Smooth muscle cell of the brain vasculature (primary cell): ENCODE data around the gene REL.
"Not testable (repeated sequence)": the region's sequence is repeated elsewhere in the genome, so short reads cannot be mapped to it uniquely, and the experiment has no call there.

Experiments
- DNase-seq: peaks from one replicate; pipeline ENCODE4 v3.0.0-alpha.2; 2012; ENCODE audit warnings: low read depth, low spot score

The REL gene

DNA sequence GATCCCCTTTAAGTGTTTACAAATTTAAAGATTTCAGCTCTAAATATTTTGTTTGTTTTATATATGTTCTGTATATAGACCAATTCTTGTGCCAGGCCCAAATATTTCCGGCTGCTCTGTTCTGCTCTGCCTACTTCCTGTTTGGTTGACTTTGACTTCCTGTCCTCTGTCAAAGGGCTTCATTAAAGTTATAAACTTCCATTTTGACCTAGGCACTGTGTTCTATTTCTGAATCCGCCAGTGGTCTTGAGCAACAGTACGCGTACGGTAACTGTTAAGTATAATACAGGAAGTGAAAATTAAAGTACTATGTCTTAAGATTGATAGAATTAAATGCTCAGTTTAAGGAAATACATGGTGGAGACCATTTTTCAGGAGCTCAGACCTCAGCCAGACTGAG is 13.5 kb upstream of the REL start:
- no peak for DNase-seq

DNA sequence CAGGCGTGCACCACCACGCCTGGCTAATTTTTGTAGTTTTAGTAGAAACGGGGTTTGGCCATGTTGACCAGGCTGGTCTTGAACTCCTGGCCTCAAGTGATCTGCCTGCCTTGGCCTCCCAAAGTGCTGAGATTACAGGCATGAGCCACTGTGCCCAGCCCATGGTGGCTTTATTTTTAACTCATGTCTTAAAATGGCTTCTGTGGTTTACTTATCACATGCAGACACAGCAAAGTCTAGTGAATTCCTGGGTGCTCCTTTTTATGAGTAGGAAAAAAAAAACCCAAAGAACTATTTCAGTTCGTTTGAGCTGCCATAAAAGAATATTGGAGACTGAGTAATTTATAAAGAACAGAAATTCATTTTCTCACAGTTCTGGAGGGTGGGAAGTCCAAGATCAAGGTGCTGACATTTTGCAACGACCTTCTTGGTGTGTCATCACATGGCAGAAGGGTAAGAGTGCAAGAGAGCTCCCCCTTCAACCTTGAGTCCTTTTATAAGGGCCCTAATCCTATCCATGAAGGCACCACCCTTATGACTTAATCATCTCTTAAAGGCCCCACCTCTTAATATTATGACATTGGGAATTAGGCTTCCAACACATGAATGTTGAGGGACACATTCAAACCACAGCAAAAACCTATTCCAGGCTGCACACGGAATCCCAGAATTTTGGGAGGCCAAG is 12.6 kb upstream of the REL start:
- no peak for DNase-seq

DNA sequence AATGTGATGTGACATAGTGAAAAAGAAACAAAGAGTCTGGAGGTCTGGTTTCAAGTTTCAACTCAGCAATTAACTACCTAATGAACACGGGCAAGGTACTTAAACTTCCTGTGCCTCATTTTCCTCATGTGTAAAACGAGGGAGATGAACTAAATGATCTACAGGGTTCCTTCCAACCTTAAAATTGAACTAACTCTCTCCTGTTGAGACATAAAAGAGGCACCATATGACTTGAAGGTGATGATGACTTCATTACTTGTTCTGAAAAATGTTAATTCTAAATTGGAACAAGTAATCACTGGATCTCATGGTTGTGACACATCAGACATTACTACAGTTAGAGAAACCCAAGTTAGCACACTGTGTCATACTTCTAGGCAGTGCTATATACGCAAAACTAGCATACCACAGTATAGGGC is 8.9 kb upstream of the REL start:
- DNase-seq: no peak

DNA sequence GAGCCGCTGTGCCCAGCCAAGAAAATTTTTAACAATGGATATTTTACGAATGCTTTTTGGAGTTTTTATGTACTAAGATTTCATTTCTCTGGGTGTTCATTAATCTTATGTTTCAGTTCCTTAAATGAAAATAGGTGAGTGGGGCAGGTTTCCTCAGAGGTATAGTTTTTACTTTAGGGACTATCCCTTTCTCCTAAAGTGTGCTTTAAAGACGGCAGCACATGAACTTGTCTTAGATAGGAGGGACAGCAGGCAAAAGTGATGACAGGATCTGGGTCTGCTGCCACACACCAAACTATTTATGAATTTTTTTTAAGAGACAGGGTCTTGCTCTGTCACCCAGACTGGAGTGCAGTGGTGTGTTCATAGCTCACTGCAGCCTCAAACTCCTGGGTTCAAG is 8.0 kb upstream of the REL start:
- DNase-seq: no peak

DNA sequence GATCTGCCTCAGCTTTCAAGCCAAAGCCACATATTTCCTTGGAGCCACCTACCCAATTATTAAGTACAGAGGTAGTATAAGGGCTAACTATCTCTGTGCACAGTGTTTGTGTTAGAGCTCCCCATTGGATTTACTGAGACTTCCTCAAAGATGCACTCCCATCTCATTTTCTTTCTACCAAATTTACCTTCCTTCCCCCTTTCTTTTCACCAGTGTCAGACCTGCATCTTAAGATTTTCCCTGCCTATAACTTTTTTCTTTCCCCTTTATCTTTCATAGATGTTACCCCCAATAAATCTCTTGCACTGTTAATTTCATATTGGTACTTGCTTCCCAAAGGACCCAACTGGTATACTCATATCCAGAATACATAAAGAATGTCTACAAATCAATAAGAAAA is 5.9 kb upstream of the REL start:
- no peak for DNase-seq

DNA sequence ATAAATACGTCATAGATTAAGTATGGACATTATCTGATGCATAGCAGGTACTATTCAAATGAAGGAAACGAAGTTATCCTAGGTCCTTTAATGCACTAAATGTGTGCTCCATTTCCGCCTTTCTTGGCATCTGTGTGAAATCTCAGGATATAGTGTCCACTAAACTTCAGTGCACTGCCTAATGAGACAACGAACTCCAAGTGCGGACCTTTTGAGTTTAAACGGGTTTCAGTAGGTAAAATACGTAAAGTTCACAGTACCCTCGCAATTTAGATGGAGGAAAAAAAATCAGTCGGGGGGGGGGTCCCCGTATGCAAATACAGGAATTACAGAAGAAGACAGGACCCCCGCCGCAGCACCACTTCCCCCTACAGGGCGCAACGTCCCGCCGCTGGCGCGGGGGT is 729 bp upstream of the REL start:
- peak; percentile 13 for DNase-seq

DNA sequence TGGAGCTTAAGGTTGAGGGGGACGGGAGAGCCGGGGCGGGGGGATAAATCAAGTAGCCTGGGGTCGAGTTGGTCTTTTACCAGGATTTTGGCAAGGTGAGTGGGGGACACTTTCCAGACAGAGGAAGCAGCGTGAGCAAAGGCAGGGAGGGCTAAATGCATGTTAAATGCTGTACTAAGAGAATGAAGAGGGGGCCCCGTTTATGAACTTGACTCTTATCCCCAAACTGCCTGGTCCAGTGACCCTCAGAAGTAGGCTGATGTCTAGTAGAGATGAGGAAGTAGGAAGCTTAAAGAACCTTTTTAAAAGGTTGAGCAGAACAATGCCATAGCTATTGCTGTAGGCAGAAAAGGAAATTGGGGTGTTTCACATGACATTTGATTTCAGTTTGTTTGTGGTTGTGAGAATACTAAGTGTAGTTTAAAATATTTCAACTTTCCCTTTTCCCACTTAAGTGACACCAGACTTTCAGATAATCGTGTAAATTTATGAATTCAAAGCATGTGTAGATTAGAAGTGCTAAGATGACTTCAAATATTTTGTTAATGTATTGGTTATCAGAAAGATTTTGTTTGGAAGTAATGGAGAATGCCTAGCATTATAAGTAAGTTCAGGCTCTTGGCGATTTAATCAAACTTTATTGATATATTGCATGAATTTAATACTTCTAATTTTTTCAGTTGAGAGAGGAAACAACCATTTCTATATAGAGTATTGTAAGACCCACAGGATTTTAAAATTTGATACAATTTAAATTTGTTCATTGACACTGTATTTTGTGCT is 1.8 kb downstream of the REL start:
- no peak for DNase-seq

DNA sequence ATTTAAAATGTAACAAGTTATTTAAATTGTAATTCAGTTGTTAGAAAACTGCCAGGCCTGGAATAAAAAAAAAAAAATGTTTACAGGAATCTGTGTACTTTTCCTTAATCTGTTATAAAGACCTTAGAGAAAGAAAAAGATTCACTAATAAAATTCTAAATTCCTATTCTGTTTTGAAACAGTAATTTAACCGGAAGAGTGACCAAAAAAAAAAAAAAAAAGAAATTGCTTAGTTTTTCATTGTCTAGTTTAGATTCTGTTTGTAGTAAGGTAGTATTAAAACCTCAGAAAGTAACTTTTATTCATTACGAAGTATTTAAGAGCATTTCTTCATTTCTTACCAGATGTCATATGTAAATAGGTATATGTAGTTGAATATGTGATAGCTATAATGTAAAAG is 2.5 kb downstream of the REL start:
- no peak for DNase-seq

DNA sequence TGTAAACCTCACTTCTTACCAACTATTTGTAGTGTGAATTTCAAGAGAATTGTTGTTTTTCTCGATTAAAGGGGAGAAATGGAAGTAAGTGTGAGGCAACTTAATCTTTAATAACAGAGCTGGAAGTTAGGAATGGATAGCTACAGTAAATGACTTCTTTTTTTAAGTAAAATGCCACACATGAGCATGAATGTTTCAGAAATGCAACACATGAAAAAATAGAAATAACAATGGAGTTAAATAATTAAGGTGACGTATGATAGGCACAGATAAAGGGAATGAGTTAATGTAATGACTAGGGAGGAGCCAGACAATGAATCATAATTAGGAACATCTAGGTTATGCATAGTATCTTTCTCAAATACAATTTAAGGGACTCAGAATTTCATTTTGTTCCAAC is 3.4 kb downstream of the REL start:
- no peak for DNase-seq

DNA sequence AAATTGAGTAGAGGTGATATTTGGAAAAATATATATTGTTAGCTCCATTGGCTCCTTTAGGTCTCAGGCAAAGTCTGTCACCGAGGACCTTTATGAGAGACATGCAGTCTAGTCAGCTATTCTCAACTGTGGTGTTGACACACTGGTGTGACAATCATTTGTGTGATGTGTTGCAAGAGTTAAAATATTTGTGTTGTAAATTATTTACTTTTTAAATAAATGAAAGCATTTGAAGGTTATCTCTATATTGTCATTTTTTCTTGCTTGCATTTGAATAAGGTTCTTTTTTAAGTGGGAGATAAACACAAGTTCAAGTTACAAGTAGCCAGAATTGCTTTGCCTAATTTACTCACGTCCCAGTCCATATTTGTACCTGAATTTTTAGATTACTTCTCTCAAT is 4.3 kb downstream of the REL start:
- no peak for DNase-seq

DNA sequence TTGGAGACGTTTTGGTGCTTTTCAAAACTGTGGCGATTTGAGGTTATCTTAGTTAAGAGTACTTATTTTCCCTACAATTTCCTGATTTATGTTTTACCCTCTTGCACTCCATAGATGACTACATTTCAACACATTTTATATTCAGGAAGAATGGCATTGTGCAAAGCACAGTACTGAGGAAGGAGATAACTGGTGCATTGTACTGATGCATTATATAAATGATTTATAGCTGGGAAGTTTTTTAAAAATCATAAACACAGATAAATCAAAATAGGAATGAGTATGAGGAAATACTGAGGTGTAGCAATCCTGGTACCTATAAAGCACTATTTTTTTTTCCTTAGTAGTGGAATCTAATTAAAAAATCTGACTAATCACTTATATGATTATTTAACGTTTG is 5.6 kb downstream of the REL start:
- DNase-seq: no peak

DNA sequence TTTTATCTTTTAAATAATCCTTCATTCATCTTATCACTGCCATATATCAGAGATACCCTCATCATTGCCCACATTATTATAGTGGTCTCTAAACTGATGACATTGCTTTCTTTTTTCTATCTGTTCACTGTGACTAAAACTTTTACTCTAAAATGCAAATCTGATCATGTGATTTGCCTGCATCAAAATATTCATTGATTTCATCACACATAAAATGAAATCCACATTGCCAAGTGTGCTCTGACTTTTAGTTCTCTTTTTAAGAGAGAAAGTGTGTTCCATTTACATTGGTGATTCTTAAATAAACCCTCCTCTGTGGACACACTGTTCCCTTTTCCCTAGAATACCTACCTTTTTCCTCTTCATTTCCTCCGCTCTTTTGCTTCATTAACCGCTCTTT is 7.5 kb downstream of the REL start:
- no peak for DNase-seq

DNA sequence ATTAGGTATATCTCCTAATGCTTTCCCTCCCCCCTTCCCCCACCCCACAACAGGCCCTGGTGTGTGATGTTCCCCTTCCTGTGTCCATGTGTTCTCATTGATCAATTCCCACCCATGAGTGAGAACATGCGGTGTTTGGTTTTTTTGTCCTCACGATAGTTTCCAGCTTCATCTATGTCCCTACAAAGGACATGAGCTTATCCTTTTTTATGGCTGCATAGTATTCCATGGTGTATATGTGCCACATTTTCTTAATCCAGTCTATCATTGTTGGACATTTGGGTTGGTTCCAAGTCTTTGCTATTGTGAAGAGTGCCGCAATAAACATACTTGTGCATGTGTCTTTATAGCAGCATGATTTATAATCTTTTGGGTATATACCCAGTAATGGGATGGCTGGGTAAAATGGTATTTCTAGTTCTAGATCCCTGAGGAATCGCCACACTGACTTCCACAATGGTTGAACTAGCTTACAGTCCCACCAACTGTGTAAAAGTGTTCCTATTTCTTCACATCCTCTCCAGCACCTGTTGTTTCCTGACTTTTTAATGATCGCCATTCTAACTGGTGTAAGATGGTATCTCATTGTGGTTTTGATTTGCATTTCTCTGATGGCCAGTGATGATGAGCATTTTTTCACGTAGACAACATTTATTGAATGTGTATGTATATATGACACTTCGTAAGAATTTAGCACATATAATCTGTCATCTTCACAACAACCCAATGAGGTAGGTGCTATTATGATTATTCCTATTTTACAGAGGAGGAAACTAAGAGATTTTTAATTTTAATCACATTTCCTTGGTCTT is 8.4 kb downstream of the REL start:
- not testable (repeated sequence) for DNase-seq

DNA sequence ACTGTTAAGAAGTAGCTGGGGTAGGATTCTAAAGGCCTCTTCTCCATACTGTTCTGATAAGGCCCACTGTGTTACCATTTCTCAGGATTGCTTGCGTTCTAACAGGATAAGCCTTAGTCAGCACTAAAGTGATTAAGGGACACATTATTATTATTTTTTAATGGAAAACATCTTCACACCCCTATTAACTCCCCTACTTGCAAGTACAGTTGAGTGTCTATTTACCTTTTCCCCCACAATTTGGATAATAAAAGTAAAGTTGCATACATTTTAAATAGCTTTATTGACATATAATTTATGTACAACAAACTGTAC is 9.0 kb downstream of the REL start:
- no peak for DNase-seq

DNA sequence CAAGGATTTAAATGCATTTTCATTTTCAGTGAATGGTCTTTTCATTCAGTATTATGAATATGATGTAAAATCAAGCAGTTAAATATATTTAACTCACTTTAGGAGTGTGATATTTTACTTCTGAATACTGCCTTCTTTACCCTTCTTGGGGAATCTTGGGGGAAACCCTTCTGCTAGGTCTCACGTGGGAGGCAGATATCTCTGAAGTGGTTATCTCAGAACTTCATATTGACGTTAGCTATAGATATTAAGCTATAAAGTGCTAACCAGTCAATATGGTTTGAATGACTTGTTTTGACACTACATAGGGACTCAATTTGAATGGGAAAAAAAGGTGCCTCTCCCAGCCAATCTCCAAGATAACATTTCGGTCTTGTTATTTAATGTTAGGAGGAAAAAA is 9.8 kb downstream of the REL start:
- no peak for DNase-seq

DNA sequence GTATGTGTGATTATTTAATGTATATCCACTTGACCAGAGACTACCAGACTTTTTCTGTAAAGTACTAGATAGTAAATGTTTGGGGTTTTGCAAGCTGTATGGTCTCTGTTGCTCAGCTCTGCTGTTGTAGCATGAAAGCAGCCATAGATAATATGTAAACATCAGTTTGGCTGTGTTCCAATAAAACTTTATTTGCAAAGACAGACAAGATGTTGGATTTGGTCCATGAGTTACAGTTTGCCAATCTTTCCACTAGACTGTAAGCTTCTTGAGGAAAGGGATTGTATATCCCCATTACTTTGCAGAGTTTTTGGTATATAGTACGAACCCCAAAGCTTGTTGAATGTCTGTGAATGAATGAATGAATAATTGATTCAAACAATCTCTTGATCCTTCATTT is 17.2 kb downstream of the REL start:
- DNase-seq: no peak

DNA sequence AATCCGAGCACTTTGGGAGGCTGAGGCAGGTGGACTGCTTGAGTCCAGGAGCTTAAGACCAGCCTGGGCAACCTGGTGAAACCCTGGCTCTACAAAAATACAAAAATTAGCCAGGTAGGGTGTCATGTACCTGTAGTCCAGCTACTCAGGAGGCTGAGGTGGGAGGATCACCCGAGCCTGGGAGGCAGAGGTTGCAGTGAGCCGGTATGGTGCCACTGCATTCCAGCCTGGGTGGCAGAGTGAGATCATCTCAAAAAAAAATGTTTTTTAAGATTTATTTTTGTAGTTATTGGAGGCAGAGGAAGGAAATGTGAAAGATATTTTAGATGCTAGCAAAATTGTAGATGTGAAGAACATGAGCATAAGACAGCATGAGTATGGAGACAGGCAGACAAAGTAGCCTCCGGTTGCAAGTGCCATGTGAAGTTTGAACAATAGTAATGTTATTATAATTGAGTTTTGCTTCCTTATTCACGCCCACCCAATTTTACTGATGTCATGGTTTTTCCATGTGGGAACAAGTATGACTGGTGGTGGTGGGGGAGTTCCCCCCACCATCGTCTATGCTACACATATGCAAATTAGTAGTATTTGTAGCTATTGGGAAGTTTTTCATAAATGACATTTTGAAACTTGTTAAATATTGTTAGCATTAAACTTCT is 18.0 kb downstream of the REL start:
- DNase-seq: no peak

DNA sequence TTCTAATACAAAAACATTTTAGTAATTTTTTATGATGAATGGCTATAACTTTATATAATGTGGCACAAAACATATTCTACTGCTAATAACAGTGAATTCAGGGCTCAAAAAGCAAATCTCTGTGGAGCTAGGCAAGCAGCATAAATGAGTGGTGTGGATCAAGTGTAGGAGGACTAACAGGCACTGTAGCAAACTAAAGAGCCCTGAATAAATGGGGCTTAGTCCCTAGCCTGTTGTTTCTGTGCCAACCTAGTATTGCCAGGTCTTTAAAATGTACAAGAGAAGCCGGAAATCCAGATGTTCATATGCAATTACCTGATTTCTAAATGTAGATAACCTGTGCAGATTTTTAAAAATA is 18.5 kb downstream of the REL start:
- DNase-seq: no peak

DNA sequence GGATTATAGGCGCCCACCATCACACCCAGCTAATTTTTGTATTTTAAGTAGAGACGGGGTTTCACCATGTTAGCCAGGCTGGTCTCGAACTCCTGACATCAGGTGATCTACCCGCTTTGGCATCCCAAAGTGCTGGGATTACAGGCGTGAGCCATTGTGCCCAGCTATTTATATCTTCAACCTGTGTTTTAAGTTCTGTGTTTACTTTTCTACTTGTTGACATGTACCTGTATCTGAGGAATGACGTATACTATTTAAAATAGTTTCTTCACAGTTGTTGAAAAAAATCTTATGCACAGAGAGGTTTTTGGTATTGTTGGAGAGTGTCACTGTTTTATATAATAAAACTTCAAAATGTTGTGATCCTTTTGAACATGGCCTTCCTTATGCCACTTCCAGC is 19.9 kb downstream of the REL start:
- DNase-seq: not testable (repeated sequence)

DNA sequence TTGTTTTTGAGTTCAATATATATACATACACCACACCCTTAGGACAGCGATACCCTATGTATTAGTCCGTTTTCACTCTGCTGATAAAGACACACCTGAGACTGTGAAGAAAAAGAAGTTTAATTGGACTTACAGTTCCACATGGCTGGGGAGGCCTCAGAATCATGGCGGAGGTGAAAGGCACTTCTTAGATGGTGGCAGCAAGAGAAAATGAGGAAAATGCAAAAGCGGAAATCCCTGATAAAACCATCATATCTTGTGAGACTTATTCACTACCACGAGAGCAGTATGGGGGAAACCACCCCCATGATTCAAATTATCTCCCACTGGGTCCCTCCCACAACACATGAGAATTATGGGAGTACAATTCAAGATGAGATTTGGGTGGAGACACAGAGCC is 24.5 kb downstream of the REL start:
- DNase-seq: not testable (repeated sequence)

DNA sequence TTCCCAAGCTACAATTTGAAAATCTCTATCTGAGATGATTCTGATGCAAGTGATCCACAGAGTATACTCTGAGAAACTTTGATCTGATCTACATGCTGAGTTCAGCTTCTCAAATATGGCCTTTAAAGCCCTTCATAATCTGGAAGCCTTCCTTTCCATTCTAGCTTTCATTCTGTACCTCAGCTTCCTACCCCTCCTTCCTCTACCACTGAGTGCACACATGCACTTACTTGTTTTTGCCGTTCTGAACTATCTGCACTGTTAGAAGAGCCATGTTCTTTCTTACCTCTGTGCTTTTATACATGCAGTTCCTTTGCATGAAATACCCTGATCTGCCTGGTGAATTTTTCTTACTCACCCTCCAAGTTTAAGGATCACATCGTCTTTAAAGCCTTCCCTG is 25.0 kb downstream of the REL start:
- no peak for DNase-seq

DNA sequence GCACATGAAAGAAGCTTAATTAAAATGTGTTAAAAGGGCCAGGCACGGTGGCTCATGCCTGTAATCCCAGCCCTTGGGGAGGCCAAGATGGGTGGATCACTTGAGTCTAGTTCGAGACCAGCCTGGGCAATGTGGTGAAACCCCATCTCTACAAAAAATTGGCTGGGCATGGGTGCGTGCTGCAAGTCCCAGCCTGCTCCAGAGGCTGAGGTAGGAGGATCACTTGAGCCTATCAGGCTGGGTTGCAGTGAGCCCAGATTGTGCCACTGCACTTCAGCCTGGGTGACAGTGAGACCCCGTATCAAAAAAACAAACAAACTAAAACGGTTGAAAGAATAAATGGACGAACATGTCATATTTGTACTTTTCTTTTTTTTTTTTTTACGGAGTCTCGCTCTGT is 26.0 kb downstream of the REL start:
- DNase-seq: no peak
